ENCODE results near the gene DIP2A.

GRCh38 chr21:46493828-46494227 is 35.1 kb downstream of the DIP2A start:
- TF ChIP-seq CTCF (IDR thresholded peaks at IDR 0.05) = no peak
- TF ChIP-seq POLR2A (IDR thresholded peaks at IDR 0.05) = no peak
